ENCODE data around the gene ADGRA1.

DNA sequence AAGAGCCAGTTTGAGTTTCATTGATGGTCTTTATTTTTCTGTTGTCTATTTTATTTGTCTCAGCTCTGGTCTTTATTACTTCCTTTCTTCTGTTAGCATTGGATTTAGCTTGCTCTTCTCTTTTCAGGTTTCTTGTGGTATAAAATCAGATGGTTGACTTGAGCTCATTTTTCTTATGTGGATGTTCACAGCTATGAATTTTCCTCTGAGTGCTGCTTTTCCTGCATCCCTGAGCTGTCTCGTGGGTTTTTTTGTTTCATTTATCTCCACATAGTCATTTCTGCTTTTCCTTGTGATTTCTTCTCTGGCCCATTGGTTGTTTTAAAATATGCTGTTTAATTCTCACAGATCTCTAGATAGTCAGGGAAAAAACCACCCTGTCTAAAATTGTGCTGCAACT is 19.7 kb downstream of the ADGRA1 start:
- TF ChIP-seq, protein P1, sequence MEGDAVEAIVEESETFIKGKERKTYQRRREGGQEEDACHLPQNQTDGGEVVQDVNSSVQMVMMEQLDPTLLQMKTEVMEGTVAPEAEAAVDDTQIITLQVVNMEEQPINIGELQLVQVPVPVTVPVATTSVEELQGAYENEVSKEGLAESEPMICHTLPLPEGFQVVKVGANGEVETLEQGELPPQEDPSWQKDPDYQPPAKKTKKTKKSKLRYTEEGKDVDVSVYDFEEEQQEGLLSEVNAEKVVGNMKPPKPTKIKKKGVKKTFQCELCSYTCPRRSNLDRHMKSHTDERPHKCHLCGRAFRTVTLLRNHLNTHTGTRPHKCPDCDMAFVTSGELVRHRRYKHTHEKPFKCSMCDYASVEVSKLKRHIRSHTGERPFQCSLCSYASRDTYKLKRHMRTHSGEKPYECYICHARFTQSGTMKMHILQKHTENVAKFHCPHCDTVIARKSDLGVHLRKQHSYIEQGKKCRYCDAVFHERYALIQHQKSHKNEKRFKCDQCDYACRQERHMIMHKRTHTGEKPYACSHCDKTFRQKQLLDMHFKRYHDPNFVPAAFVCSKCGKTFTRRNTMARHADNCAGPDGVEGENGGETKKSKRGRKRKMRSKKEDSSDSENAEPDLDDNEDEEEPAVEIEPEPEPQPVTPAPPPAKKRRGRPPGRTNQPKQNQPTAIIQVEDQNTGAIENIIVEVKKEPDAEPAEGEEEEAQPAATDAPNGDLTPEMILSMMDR (IDR thresholded peaks at IDR 0.05; ENCODE audit: borderline replicate concordance, extremely low read depth, low read length, poor library complexity, severe bottlenecking): no peak
- no peak for TF ChIP-seq EZH2 (IDR thresholded peaks at IDR 0.05; ENCODE audit: borderline replicate concordance, low read depth, low read length, severe bottlenecking)

All from DND-41 (cell line).